Bronchial epithelial cell (primary cell): ENCODE measurements around the gene CST9L. TPM values are rescaled to one million over a fixed set of nuclear protein-coding genes. Genes with fewer than 3 reads are reported as not detected.

Source experiments
- DNase-seq: peaks from one replicate; pipeline ENCODE4 v3.0.0-alpha.2; 2010; ENCODE audit warnings: low read depth
- FAIRE-seq: peaks from 2 replicates; lab custom pipeline; 2011; peaks lifted over from hg19 to GRCh38; lab: Jason Lieb, UNC
- H3K27me3 ChIP-seq: 2 replicates; pipeline ENCODE4 v1.5.1; 2011; ENCODE audit warnings: low read length; ENCODE audit not compliant: control insufficient read depth, insufficient read depth
- H3K36me3 ChIP-seq: 2 replicates; pipeline ENCODE4 v1.5.1; 2011; ENCODE audit warnings: low read length; ENCODE audit not compliant: control insufficient read depth, insufficient read depth
- H3K4me3 ChIP-seq: 2 replicates; pipeline ENCODE4 v1.5.1; 2011; ENCODE audit warnings: mild to moderate bottlenecking, low read depth, low read length, control low read depth
- total RNA-seq: library from RNA; depleted of rRNA; stranded (reverse); fragments of >200 nt; gene quantifications from 2 replicates; pipeline ENCODE4 v1.2.1, GENCODE V29; 2014
- TF ChIP-seq, protein P1 (sequence below): IDR thresholded peaks from 2 replicates; pipeline ENCODE4 v1.5.1; 2011; ENCODE audit warnings: mild to moderate bottlenecking, moderate library complexity, low read length, control low read depth, inconsistent platforms; ENCODE audit not compliant: insufficient read depth, severe bottlenecking

CST9L gene
- total RNA-seq, 1 donor from 2014 or later = not detected

DNA sequence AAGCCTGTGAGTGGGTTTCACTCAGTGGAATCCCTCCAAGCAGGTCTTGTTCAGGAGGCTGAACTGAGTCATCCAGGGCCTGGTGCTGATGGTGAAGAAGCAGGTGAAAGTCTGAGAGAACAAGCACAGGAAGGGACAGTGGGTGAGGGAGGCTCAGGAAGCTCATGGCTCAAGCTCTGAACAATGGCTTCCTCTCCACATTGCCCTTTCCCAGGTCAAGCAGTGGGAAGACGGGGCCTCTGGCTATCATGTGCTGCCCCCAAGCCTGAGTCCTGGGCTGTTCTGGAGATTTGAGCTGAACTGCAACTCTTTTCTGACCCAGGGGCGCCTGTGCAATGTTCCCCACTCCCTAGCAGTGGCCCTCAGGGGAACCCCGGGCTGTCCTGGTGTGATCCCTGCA is 3.4 kb downstream of the CST9L start:
- TF ChIP-seq, protein P1, sequence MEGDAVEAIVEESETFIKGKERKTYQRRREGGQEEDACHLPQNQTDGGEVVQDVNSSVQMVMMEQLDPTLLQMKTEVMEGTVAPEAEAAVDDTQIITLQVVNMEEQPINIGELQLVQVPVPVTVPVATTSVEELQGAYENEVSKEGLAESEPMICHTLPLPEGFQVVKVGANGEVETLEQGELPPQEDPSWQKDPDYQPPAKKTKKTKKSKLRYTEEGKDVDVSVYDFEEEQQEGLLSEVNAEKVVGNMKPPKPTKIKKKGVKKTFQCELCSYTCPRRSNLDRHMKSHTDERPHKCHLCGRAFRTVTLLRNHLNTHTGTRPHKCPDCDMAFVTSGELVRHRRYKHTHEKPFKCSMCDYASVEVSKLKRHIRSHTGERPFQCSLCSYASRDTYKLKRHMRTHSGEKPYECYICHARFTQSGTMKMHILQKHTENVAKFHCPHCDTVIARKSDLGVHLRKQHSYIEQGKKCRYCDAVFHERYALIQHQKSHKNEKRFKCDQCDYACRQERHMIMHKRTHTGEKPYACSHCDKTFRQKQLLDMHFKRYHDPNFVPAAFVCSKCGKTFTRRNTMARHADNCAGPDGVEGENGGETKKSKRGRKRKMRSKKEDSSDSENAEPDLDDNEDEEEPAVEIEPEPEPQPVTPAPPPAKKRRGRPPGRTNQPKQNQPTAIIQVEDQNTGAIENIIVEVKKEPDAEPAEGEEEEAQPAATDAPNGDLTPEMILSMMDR = no peak
- H3K36me3 ChIP-seq = no peaks in the 10 kb centered on the region
- FAIRE-seq = no peak
- no peak for DNase-seq
- H3K4me3 ChIP-seq = no peak overlapping the region
- H3K27me3 ChIP-seq = no peaks in the 10 kb centered on the region

DNA sequence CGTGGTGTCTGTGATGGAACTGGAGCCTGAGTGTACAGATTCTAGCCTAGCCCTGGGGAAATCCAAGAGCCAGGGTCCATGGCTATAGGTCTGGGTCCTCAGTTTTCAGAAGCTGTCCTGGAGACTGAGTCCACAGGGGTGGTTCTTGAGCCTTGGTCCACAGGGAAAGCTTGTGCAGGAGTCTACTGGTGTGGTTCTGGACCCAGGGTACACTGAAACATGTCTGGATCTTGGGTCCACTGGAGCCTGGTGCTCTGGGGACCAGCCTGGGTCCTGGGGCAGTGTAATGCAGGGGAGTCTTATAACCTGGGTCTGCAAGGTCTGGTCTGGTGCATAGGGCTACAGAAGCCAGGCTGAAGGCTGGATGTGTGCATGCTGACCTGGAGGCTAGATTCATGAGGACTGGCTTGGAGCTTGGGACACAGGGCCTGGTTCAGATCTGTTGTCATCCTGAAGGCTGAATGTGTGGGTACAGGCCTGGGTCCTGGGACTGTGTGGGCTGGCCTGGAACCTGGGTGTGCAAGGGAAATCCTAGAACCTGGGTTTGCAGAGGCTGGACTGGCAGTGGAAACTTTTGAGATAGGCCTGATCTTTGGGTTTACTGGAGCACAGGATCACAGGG is 5.5 kb downstream of the CST9L start:
- no peak for DNase-seq
- H3K36me3 ChIP-seq = no peaks in the 10 kb centered on the region
- no peaks in the 10 kb centered on the region for H3K27me3 ChIP-seq
- no peak overlapping the region for H3K4me3 ChIP-seq
- TF ChIP-seq, protein P1 = no peak
- FAIRE-seq = no peak

DNA sequence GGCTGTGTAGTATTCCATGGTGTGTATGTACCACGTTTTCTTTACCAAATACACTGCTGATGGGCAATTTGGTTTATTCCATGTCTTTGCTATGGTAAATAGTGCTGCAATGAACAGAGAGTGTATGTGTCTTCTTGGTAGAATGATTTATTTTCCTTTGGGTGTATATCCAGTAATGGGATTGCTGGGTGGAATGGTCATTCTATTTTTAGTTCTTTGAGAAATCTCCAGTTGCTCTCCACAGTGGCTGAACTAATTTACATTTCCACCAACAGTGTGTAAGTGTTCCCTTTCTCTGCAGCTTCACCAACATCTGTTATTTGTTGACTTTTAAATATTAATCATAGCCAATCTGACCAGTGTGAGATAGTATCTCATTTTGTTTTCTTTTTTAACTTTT is 13.9 kb downstream of the CST9L start:
- TF ChIP-seq, protein P1 = no peak
- H3K36me3 ChIP-seq = no peaks in the 10 kb centered on the region
- no peak overlapping the region for H3K4me3 ChIP-seq
- DNase-seq (no peak), FAIRE-seq (no peak)
- H3K27me3 ChIP-seq = no peaks in the 10 kb centered on the region

DNA sequence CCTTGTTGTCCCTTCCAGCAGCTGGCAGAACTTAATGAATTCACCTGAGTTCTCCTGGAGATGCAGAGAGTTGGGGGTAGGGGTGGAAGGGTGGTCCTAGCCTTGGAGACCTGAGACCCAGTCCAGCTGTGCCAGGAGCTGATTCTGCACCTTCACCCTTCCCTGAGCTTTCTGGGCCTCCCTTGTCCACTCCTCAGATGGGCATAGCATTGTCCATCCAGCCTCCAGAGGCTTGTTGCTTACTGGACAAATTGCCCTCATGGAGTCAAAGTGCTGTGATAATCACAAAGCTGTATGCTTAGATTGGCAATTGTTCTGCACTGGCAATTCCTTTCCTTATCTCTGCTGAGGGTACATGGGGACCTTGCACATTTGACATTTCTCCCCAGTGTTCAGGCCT is 16.5 kb downstream of the CST9L start:
- Histone ChIP-seq H3K4me3 (no peak overlapping the region), H3K27me3 (no peaks in the 10 kb centered on the region), H3K36me3 (no peaks in the 10 kb centered on the region)
- TF ChIP-seq, protein P1 = no peak
- FAIRE-seq (no peak), DNase-seq (no peak)

DNA sequence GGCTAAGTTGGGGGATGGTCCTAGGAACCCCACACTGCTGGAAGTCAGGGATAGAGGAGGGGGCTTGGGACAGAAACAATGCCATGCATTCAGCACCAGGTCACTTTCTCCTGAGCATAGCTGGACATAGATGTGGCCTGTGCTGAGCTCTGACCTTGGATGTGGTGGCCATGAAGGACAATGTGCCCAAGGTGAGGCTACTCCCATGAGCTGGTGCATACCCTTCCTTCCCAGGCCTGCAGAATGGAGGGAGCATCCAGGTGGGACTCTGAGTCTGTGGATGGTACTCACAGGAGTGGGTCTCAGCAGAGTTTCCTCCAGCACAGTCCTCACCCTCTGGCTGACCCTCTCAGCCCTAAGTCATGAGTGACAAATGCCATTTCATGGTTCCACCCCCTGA is 16.9 kb downstream of the CST9L start:
- Histone ChIP-seq H3K4me3 (no peak overlapping the region), H3K27me3 (no peaks in the 10 kb centered on the region), H3K36me3 (no peaks in the 10 kb centered on the region)
- FAIRE-seq (no peak), DNase-seq (no peak)
- TF ChIP-seq, protein P1 = no peak

DNA sequence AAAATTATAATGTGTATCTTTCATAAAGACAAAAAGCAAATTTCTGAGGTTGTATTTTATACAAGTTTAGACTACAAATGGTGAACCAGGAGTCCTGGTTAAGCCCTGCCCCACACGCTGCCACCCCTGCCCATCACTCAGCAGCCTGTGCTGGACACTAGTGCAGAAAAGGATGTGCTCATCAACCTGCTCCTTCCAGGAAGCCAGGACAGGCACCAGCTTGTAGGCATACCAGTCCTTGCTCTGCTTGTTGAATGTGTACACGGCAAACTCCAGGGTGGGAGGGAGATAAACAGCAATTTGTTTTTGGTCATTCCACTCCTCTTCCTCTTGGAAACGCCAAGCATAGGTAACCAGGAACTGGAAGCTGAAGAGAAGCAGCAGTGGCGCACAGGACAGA is 18.1 kb downstream of the CST9L start:
- TF ChIP-seq, protein P1 = no peak
- no peak overlapping the region for H3K4me3 ChIP-seq
- peak; percentile 47 for FAIRE-seq
- no peaks in the 10 kb centered on the region for H3K36me3 ChIP-seq
- DNase-seq = peak; percentile 81
- no peaks in the 10 kb centered on the region for H3K27me3 ChIP-seq
